Measurements from ENCODE around the gene RPL36AL. TPM values are rescaled to one million over a fixed set of nuclear protein-coding genes. Genes with fewer than 3 reads are reported as not detected.
"Not testable (repeated sequence)": the region's sequence is repeated elsewhere in the genome, so short reads cannot be mapped to it uniquely, and the experiment has no call there.

The RPL36AL gene
- total and polyA plus RNA-seq, 2 experiments from 2014 or later = 122 to 723 TPM

GRCh38 chr14:49619273-49619672 is 1.2 kb downstream of the RPL36AL start:
- H3K4me1 Mint-ChIP-seq = peaks cover 18% of the 10 kb centered on the region
- H3K9me2 ChIP-seq (ENCODE audit: insufficient read depth); H3K9me3 Mint-ChIP-seq; ATAC-seq; H3K27me3 Mint-ChIP-seq (ENCODE audit: insufficient read depth, low read depth, poor library complexity); DNase-seq (ENCODE audit: low spot score); H3K27me3 ChIP-seq (ENCODE audit: insufficient read depth); H2AFZ ChIP-seq: not testable (repeated sequence)
- peaks cover 40% of the 10 kb centered on the region for H3K36me3 Mint-ChIP-seq (ENCODE audit: low read depth)
- Histone ChIP-seq H4K20me1 (replicated peaks; ENCODE audit: insufficient read depth) (peaks cover 29% of the 10 kb centered on the region), H3K79me2 (replicated peaks; ENCODE audit: insufficient read depth) (peaks cover 51% of the 10 kb centered on the region), H3K4me3 (peak overlapping the region; percentile 94), H3K4me2 (peak overlapping the region; percentile 80), H3F3A (replicated peaks; ENCODE audit: low read depth) (peaks cover 13% of the 10 kb centered on the region), H3K4me1 (ENCODE audit: insufficient read depth) (peaks cover 11% of the 10 kb centered on the region), H3K36me3 (ENCODE audit: insufficient read depth) (peaks cover 15% of the 10 kb centered on the region; the same call in 1 of the 2 replicates), H3K27ac (ENCODE audit: low read depth) (0 out of 2 replicates have a peak overlapping the region, but pooled peaks have one; percentile 95)
- H3K4me3 Mint-ChIP-seq = peak overlapping the region; percentile 99
- H3K27ac Mint-ChIP-seq = peak overlapping the region; percentile 98

GRCh38 chr14:49617852-49618519 is 2.4 kb downstream of the RPL36AL start:
- no peaks in the 10 kb centered on the region for H3K9me3 Mint-ChIP-seq
- no peak for TF ChIP-seq JUNB (IDR thresholded peaks at IDR 0.05; ENCODE audit: unreplicated experiment)
- 0 out of 2 replicates have a peak, but pooled peaks have one; percentile 13 for TF ChIP-seq POLR2AphosphoS5 (IDR thresholded peaks at IDR 0.05; ENCODE audit: low read depth)
- Histone ChIP-seq H3K27ac (ENCODE audit: low read depth) (peak overlapping the region; percentile 74; the same call in 1 of the 2 replicates), H4K20me1 (replicated peaks; ENCODE audit: insufficient read depth) (peaks cover 34% of the 10 kb centered on the region), H2AFZ (no peak overlapping the region), H3K9me2 (ENCODE audit: insufficient read depth) (no peaks in the 10 kb centered on the region), H3K4me3 (no peak overlapping the region), H3F3A (replicated peaks; ENCODE audit: low read depth) (peaks cover 10% of the 10 kb centered on the region), H3K36me3 (ENCODE audit: insufficient read depth) (peaks cover 19% of the 10 kb centered on the region; the same call in 1 of the 2 replicates), H3K27me3 (ENCODE audit: insufficient read depth) (no peaks in the 10 kb centered on the region), H3K79me2 (replicated peaks; ENCODE audit: insufficient read depth) (peaks cover 54% of the 10 kb centered on the region), H3K4me1 (ENCODE audit: insufficient read depth) (peaks cover 11% of the 10 kb centered on the region), H3K4me2 (no peak overlapping the region)
- H3K27me3 Mint-ChIP-seq (ENCODE audit: insufficient read depth, low read depth, poor library complexity) = no peaks in the 10 kb centered on the region
- no peak for ATAC-seq
- peaks cover 15% of the 10 kb centered on the region for H3K4me1 Mint-ChIP-seq
- no peak overlapping the region for H3K27ac Mint-ChIP-seq
- H3K36me3 Mint-ChIP-seq (ENCODE audit: low read depth) = peaks cover 43% of the 10 kb centered on the region
- H3K4me3 Mint-ChIP-seq = peak overlapping the region; percentile 3; the same call in 1 of the 3 replicates
- no peak for DNase-seq (ENCODE audit: low spot score)

GRCh38 chr14:49615776-49616175 is 4.7 kb downstream of the RPL36AL start:
- H3K9me3 Mint-ChIP-seq = no peaks in the 10 kb centered on the region
- TF ChIP-seq POLR2AphosphoS5 (IDR thresholded peaks at IDR 0.05; ENCODE audit: low read depth) (no peak), EZH2phosphoT487 (IDR thresholded peaks at IDR 0.05; ENCODE audit: unreplicated experiment) (no peak), CTCF (conservative IDR thresholded peaks at IDR 0.05; ENCODE audit: low read depth in 2 of 2) (no peak), STAT1 (IDR thresholded peaks at IDR 0.05; ENCODE audit: unreplicated experiment) (no peak)
- Histone ChIP-seq H3K79me2 (replicated peaks; ENCODE audit: insufficient read depth) (peaks cover 44% of the 10 kb centered on the region), H3K9me2 (ENCODE audit: insufficient read depth) (no peaks in the 10 kb centered on the region), H3K27me3 (ENCODE audit: insufficient read depth) (no peaks in the 10 kb centered on the region), H3K27ac (ENCODE audit: low read depth) (peak overlapping the region; percentile 74), H3K4me1 (ENCODE audit: insufficient read depth) (no peaks in the 10 kb centered on the region; the same call in 1 of the 2 replicates), H3K36me3 (ENCODE audit: insufficient read depth) (peaks cover 19% of the 10 kb centered on the region), H4K20me1 (replicated peaks; ENCODE audit: insufficient read depth) (peaks cover 35% of the 10 kb centered on the region), H3F3A (replicated peaks; ENCODE audit: low read depth) (peaks cover 10% of the 10 kb centered on the region), H3K4me3 (no peak overlapping the region), H3K4me2 (no peak overlapping the region), H2AFZ (no peak overlapping the region)
- H3K27me3 Mint-ChIP-seq (ENCODE audit: insufficient read depth, low read depth, poor library complexity) = no peaks in the 10 kb centered on the region
- no peak overlapping the region for H3K4me3 Mint-ChIP-seq
- peaks cover 47% of the 10 kb centered on the region for H3K36me3 Mint-ChIP-seq (ENCODE audit: low read depth)
- DNase-seq (ENCODE audit: low spot score) (no peak), ATAC-seq (no peak)
- peaks cover 3% of the 10 kb centered on the region; the same call in 2 of the 3 replicates for H3K4me1 Mint-ChIP-seq
- no peak overlapping the region; the same call in 1 of the 2 replicates for H3K27ac Mint-ChIP-seq

Measured in GM23338 (cell line).